Nephron progenitor cell (in vitro differentiated cells): ENCODE data around the gene LALBA.
A peak's percentile ranks its signal among the peaks of the same experiment; 100 is the strongest.

ENCODE experiments used
- DNase-seq: peaks from one replicate; pipeline ENCODE4 v3.0.0; 2021
- H3K27ac Mint-ChIP-seq: 2 replicates; pipeline ENCODE4 v1.8.0; 2021; ENCODE audit warnings: mild to moderate bottlenecking, moderate library complexity, mixed read lengths
- H3K27me3 Mint-ChIP-seq: 2 replicates; pipeline ENCODE4 v1.8.0; 2021; ENCODE audit warnings: mild to moderate bottlenecking, low read depth, mixed read lengths; ENCODE audit not compliant: poor library complexity
- H3K36me3 Mint-ChIP-seq: 2 replicates; pipeline ENCODE4 v1.8.0; 2021; ENCODE audit warnings: low read depth, mixed read lengths
- H3K4me1 Mint-ChIP-seq: 2 replicates; pipeline ENCODE4 v1.8.0; 2021; ENCODE audit warnings: mixed read lengths
- H3K4me3 Mint-ChIP-seq: 2 replicates; pipeline ENCODE4 v1.8.0; 2021; ENCODE audit warnings: mild to moderate bottlenecking, moderate library complexity, mixed read lengths
- H3K9me3 Mint-ChIP-seq: 2 replicates; pipeline ENCODE4 v1.8.0; 2021; ENCODE audit warnings: mild to moderate bottlenecking, moderate library complexity, mixed read lengths
- CTCF ChIP-seq: fragments of 200-600 bp; sonication (generic); IDR thresholded peaks from 2 replicates; pipeline ENCODE4 v1.5.0; 2021; ENCODE audit warnings: antibody characterized with exemption

Gene LALBA

DNA sequence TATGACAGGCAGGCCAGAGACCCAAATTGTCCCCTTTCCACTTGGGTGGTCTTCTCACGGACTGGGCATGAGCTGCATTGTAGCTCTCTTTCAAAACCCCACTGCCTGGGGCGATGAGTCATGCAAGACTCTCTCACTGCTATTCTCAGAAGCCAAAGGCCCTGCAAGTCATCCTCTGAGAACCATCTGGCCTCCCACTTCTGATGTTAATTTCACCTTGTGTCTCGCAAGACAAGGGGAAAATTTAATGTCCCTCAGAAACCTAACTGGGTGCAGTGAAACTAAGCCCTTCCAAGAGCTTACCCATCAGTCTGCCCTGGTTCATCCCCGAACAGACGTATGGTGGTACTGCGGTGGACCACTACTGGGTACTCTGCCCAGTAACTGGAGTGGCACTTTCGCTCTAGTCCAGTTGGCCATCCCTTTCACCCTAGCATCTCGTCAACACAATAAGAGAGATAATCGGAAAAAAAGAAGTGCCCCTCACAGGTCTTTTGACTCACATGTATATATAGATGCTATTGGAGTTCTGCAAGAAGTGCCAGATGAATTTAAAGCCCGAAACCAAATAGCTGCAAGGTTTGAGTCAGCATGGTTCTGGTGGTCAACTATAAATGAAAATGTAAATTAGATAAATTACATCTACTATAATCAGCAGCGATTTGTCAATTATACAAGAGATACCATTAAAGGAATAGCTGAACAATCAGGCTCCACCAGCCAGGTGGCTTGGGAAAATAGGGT is 31.3 kb upstream of the LALBA start:
- DNase-seq: no peak
- H3K9me3 Mint-ChIP-seq: peaks cover 45% of the 10 kb centered on the region
- no peaks in the 10 kb centered on the region for H3K4me1 Mint-ChIP-seq
- H3K27me3 Mint-ChIP-seq: peaks cover 2% of the 10 kb centered on the region
- H3K27ac Mint-ChIP-seq: no peak overlapping the region
- no peaks in the 10 kb centered on the region for H3K36me3 Mint-ChIP-seq
- no peak for TF ChIP-seq CTCF
- no peak overlapping the region for H3K4me3 Mint-ChIP-seq

DNA sequence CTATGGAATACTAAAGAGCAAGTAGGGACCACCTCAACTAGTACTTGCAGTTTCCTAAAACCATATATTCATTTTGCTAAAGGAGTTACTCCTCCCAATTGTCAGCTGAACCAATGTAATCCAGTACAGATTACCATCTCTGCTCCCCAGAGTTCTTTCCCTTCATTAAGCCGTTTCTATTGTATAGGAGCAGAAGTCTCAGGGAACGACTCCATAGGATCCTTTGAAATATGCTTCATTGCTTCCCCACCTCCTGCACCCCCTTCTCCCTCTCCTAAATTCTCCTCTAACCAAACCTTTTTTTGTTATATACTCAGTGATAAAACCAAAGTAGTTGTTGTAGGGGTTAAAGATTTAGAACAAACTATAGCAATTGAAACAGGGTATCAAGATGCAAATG is 30.7 kb upstream of the LALBA start:
- Mint-ChIP-seq H3K4me1 (no peaks in the 10 kb centered on the region), H3K9me3 (peaks cover 45% of the 10 kb centered on the region), H3K27ac (peak overlapping the region; percentile 22), H3K4me3 (no peak overlapping the region), H3K36me3 (no peaks in the 10 kb centered on the region), H3K27me3 (peaks cover 2% of the 10 kb centered on the region)
- TF ChIP-seq CTCF: no peak
- DNase-seq: no peak

- TF ChIP-seq CTCF: no peak
- Mint-ChIP-seq H3K27me3 (peaks cover 7% of the 10 kb centered on the region), H3K36me3 (peaks cover 4% of the 10 kb centered on the region), H3K4me1 (peaks cover 19% of the 10 kb centered on the region), H3K9me3 (peaks cover 31% of the 10 kb centered on the region), H3K4me3 (no peak overlapping the region), H3K27ac (no peak overlapping the region)
- no peak for DNase-seq
These were observed 22.8 kb upstream of the LALBA start for GRCh38 chr12:48592591-48593086.

DNA sequence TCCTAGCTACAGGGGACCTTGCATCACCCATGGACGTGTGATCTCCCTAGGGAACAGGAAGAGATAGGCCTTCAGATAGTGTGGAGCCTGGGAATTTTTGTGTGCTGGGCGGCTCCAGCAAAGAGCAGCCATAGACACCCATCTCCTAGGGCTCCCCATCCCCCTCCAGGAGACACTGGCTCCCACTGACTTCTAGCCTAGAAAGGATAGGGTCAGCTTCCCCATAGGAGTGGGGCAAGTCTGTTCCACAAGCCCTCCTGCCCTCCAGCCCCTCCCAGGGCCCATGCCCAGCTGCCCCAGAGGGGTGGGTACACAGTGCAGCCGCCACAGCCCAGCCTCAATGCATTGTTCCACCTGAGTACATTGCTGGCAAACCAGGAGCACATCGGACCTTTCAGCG is 16.5 kb upstream of the LALBA start:
- DNase-seq: no peak
- no peak for TF ChIP-seq CTCF
- Mint-ChIP-seq H3K27me3 (peaks cover 11% of the 10 kb centered on the region), H3K27ac (no peak overlapping the region), H3K9me3 (peaks cover 25% of the 10 kb centered on the region), H3K4me3 (no peak overlapping the region), H3K36me3 (no peaks in the 10 kb centered on the region), H3K4me1 (no peaks in the 10 kb centered on the region)

GRCh38 chr12:48583728-48584127 is 13.9 kb upstream of the LALBA start:
- no peak for DNase-seq
- H3K36me3 Mint-ChIP-seq: no peaks in the 10 kb centered on the region
- no peak for TF ChIP-seq CTCF
- no peak overlapping the region for H3K27ac Mint-ChIP-seq
- H3K9me3 Mint-ChIP-seq: peaks cover 19% of the 10 kb centered on the region
- H3K4me3 Mint-ChIP-seq: no peak overlapping the region
- peaks cover 11% of the 10 kb centered on the region for H3K27me3 Mint-ChIP-seq
- no peaks in the 10 kb centered on the region for H3K4me1 Mint-ChIP-seq

GRCh38 chr12:48580831-48581230 is 11.0 kb upstream of the LALBA start:
- Mint-ChIP-seq H3K4me3 (no peak overlapping the region), H3K27ac (no peak overlapping the region), H3K4me1 (no peaks in the 10 kb centered on the region), H3K9me3 (peaks cover 4% of the 10 kb centered on the region), H3K36me3 (no peaks in the 10 kb centered on the region), H3K27me3 (peaks cover 8% of the 10 kb centered on the region)
- no peak for DNase-seq
- TF ChIP-seq CTCF: no peak
